HG03571 (cell line): Measurements from ENCODE around the gene PAX4.

Experiments
- ATAC-seq: cut with Tn5 transposase; IDR thresholded peaks from one replicate; pipeline ENCODE4 v1.9.1; 2021; ENCODE audit not compliant: unreplicated experiment

PAX4 gene

DNA sequence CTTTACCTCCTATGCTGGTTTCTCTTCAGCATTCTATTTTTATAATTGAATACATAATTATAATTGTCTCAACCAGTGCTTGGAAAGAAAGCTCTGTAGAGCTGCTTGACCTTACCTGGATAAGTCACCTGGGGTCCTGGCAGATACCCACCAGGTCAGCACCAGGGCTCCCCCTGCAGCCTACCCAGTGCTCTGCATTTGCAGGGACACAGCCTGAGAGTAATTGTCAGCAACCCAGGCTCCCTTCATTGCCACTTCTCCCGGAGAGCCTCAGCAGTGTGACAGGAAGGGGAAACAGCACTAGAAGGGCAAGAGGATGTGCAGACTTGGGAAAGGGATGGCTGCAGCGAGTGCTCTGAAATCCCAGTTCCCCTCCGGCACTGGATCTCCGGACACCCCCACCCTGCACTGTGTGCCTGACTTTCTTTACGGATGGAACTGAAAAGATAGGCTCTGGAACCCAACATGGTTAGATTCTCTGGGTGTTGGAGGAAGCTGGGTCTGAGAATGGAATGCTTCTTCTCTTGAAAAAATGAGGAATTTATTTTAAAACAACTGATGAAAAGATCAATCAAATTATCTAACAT lies 11.4 kb upstream of the PAX4 start:
- ATAC-seq, result no peak

- ATAC-seq, result no peak
These were observed 10.5 kb upstream of the PAX4 start for GRCh38 chr7:127628445-127628844.

DNA sequence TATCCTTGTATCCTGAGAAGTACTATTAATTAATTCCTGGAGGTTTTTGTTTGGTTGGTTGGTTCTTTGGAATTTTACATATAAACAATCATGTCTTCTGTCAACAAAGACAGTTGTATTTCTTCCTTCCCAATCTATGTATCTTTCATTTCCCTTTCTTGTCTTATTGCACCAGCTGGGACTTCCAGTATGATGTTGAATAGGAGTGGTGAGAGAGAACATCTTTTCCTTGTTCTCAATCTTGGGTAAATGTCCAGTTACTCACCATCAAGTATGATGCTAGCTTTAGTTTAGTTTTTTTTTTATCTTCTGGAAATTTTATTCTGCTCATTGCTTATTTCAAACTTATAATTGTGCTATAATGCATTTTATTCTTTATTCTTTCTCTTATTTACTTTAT lies 7.4 kb upstream of the PAX4 start:
- no peak for ATAC-seq

- ATAC-seq, result no peak
These were observed 2.7 kb upstream of the PAX4 start for GRCh38 chr7:127620406-127621233.

DNA sequence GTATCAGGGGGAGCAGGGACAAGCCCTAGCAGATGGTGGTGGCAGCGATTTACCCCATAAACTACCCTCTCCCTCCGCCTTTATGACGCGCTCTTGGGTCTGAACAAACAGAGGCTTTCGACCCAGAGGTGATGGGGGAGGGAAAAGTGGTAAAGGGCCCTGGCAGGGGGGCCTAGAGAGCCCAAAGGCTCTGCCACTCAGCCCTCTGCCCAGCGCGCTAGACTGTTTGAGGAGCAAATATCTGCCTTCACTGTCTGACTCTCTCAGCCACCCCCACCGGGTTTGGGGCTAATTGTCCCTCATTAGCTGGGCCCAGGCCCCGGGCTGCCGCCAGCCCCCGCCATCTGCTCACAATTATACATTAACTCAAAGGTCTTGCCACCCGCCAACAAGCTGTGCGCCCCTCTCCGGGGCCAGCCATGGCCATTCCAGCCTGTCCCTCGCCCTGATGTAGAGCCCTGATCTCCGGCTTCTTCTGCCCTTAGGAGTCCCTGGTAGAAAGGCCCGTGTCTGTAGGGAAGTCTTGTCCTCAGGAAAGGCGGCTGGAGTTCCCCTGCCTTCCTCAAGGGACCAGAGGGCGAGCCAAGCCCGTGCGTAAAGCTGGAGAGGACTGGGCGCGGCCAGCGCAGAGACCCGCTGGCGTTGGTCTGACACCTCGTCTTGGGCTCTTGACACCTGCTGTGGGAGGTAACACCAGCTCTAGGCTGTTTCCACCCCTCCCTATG lies 1.9 kb upstream of the PAX4 start:
- no peak for ATAC-seq

- no peak for ATAC-seq
These were observed 833 bp upstream of the PAX4 start for GRCh38 chr7:127618775-127619174.

DNA sequence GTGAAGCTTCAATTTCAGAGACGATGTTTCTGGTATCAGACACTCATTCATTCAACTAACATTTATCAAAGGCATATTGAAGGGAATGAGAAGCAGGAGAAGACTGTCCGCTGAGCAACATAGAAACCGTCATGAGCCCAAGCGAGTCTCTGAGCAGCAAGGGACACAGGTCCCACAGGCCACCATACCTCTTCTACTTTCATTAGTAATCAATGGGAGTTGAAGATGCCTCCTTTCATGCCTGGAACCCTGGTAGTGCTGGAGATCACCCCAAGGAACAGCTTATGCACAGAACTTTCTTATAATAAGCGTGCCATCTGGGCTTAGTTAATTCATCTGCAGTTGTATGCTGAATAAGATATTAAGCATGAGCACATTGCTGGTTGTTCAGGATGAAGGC lies 1.2 kb downstream of the PAX4 start:
- no peak for ATAC-seq

DNA sequence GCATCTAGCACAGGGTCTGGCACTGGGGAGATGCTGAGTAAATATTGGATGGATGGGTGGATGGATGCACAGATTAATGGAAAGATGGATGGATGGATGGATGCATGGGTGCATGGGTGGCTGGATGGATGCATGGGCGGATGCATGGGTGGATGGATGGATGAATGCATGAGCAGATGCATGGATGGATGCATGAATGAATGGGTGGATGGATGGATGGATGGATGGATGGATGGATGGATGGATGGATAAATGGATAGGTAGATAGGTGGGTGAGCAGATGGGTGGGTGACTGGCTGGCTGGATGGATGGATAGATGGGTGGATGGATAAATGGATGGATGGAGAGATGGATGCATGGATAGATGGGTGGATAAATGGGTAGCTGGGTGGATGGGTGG lies 5.7 kb downstream of the PAX4 start:
- no peak for ATAC-seq

- ATAC-seq, result no peak
These were observed 8.6 kb downstream of the PAX4 start for GRCh38 chr7:127609297-127609696.

GRCh38 chr7:127608446-127608845 lies 9.5 kb downstream of the PAX4 start:
- ATAC-seq, result no peak

DNA sequence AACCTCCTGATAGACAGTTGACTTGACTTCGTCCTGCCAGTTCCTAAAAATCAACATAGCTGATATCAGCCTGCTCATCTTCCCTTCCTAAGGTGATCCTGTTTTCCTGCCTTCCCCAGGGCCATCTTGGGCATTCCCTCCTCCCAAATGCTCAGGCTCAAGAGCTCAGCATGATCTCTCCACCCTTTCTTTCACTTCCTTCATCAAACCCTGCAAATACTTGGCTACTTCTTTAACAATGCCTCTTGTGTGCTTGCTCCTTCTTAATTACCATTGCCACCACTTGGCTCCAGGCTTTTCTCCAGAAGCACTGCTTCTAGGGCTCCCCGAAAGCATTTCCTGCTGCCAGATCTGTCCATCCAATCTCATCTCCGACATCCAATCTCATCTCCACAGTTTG lies 17.1 kb downstream of the PAX4 start:
- no peak for ATAC-seq

- ATAC-seq, result no peak
These were observed 19.6 kb downstream of the PAX4 start for GRCh38 chr7:127598318-127598717.

DNA sequence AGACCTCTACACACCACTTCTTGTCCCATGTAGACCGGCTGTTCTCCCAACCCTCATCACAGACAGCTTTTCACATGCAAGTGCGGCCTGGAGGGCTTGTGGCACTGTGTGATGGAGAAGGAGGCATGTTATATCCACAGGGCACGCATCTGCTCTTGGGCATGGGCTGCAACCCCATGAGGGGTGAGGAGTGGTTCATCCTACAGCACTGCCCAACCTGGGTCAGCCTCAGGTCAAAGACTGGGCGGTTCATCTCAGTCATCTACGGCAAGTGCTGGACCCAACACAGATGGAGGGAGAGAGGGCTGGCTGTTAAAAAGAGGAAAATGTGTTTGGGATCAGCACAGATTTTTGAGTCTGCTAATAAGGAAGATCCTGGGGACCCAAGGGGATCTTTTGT lies 22.2 kb downstream of the PAX4 start:
- no peak for ATAC-seq

- no peak for ATAC-seq
These were observed 23.5 kb downstream of the PAX4 start for GRCh38 chr7:127594490-127594889.

- ATAC-seq, result no peak
These were observed 25.4 kb downstream of the PAX4 start for GRCh38 chr7:127592550-127592949.

DNA sequence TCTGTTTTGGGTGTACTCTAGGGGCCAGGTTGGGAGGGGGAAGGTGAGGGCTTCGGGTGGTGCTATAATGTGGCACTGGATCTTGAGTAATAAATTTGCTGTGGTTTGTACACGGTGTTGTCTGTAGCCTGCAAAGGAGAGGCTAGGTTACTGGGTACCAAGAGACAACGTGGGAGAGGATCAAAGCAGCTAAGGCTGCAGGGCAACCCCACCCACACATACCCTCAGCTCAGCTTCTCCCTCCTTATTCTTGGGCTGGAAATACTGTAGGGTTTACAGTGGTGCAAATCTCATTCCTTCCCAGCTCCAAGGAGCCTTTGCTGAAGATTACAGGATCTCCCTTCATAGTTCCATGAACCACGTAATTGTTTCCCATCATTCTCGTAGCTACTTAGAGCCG lies 26.4 kb downstream of the PAX4 start:
- ATAC-seq, result no peak

DNA sequence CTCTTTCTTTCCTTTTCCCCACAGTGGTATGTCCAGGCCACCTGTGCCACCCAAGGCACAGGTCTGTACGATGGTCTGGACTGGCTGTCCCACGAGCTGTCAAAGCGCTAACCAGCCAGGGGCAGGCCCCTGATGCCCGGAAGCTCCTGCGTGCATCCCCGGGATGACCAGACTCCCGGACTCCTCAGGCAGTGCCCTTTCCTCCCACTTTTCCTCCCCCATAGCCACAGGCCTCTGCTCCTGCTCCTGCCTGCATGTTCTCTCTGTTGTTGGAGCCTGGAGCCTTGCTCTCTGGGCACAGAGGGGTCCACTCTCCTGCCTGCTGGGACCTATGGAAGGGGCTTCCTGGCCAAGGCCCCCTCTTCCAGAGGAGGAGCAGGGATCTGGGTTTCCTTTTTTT lies 26.8 kb downstream of the PAX4 start:
- no peak for ATAC-seq

DNA sequence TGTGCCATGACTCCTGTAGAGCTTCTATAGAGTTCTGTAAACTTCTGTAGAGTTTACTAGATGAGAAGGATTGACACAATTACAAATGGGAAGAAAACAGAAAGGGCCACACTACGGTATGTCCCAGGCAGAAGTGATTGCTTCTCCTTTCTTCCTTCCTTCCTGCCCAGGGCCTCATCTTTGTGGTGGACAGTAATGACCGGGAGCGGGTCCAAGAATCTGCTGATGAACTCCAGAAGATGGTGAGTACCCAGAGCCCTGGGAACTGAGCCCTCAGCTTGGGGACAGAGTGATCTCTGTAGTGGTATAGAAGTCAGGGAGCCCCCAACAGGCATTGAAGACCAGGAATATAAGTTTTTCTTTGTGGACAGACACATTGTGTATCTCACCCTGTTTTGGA lies 28.0 kb downstream of the PAX4 start:
- ATAC-seq, result no peak

DNA sequence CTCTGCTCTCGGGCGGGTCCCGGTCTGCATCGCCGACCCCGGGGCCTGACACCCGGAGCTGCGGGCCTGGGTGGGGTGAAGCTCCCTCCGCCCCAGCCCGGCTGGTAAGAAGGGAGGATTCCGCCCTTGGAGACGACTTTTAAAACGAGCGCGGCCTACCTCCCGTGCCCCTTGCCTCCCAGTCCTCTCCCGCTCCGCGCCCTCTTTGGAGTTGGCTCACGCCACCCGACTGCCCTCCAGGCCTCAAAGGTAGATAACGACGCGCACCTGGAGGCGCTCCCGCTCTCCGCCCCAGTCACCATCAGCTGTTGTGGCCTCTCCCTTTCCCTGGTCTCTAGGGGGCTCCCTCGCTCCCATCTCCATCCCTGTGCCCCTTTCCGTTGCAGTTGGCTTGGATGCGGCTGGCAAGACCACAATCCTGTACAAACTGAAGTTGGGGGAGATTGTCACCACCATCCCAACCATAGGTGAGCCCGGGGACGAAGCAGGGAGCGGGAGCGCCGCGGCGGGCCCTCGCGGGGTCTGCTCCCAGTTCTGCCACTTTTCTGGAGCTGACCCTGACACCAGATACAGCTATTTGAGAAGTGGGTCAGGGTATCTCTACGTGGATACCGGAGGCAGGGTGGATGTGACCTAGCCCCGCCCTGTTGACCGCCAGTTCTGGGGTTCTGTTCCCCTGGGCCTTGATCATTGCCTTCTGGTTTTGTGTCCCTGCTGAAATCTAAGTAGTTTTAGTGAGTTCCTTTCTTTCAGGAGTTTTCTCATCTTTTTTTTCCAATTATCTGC lies 29.1 kb downstream of the PAX4 start:
- ATAC-seq, result peak; percentile 6

DNA sequence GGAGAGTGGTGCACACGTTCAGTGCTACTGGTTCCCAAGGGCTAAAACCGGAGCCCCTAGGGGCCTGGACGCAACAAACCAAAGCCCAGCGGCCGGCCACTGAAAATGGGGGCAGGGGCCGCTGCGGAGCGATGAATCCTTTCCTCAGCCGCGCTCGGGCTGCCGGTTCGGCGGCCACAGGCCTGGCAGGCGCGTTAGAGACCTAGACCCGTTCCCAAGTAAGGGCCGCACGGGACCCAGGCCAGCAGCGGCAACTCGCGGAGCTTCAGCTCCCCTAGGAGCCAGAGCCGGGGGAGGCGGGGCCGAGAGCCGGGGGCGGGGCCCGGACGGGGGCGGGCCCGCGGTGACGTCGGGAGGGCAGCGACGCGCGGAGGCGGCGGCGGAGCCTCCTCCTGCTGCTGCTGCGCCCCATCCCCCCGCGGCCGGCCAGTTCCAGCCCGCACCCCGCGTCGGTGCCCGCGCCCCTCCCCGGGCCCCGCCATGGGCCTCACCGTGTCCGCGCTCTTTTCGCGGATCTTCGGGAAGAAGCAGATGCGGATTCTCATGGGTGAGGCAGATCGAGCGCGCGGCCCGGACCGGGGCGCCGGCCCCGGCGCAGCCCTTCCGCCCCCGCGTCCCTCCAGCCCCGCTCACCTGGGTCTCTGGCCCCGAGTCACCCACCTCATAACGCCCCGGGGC lies 29.8 kb downstream of the PAX4 start, which contains the start of gene ARF5:
Gene ARF5 (plus strand): TSS at position 393 of the 678 bp plus-strand sequence. CDS start 88 bp downstream, at position 481.
- peak; percentile 74 for ATAC-seq

DNA sequence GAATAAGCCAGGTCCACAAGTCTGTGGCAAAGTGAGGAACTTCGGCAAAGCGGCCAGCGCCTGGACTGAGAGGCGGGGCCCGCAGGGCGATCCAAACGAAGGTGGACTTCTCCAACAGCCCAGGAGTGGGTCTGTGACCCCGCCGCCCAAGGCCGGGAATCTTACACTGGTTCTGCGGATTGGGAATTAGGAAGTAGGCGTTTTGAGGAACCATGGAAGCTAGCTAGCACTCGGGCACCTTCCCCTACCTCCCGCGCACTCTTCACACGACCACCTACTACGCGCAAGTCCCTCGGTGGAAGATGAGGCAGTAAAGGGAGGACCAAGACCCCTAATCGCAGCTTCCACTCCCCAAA lies 30.3 kb downstream of the PAX4 start:
- ATAC-seq, result no peak
